ENCODE measurements around the gene ADRB1.

ADRB1 gene

DNA sequence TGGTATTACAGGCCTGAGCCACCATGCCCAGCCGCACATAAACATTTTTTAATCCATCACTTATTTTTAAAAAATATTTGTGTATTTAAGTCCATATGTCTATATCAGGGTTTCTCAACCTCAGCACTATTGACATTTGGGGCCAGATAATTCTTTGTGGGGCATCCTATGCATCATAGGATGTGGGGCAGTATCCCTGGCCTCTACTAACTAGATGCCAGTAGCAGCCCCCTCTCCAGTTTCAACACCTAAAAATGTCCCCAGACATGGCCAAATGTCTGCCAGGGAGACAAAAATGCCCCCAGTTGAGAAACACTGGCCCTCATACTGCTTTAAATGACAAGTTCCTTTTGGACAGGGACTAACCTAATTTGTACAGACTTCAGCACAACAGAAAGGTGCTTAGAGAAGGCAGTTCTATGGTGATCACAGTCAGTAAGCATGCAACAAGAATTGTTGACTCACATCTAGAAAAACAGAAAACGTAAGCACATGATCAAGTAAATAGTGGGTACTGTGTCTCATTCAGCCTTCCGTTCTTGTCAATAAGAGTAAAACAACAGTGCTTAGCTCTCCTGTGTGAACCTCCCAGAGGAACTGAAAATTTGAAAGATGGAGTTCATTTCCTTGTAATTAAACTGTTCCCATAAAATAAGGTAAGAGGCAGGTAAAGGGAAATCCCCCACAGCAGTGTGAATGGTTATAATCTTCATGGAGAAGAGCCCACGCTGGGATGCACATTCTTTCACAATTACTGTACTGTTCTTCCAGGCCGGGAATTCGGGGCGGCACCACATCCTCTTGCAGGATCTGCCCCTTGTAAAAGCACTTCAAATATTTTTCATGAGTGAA, 17.3 kb upstream of the ADRB1 start:
- no peak for DNase-seq

DNA sequence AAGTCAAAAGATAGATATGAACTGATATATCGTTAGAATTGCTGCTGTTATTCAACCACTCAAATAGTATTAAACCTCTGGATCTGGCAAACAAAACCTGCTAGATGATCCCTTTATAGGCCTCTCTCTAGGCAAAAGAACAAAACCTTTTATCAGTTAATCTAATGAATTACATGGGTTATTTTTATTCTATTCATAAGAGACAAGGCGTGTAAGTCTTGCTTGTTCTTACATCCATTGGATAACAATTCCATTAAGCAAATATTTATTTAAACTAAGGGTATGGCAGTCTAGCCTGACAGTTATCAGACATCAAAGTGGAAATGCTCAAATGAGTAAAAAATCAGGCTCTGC, 16.6 kb upstream of the ADRB1 start:
- no peak for DNase-seq

DNA sequence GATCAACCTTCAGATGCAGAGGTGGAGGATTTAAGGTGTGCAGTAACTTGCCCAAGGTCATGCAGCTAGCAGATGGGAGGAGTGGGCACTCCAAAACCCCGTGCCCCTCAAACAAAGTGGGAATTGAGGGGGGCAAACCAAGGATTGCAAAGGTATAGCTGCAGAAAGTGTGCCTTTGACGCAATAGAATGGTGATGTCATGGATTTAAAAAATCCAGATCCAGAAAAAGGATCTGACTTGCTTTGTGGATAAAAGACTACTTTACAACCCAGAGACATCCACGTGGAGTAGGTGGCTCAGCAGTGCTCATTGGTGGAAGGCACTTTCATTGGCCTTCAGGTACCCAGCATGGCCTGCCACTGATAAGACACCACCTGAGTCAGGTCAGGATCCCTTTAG, 15.7 kb upstream of the ADRB1 start:
- no peak for DNase-seq

DNA sequence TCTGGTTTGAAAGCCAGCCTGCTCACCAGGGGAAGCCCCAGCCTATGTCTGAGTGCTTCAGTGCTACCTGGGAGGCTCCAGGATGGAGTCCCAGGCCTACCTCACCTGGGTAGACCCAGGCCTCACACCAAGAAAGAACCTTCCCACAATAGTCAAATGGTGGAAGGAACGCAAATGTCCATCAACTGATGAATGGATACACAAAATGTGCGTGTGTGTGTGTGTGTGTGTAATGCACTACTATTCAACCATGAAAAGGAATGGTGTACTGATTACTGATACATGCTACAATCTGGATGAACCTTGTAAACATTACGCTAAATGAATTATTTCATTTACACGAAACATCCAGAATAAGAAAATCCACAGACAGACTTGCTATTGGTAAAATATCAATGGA, 15.2 kb upstream of the ADRB1 start:
- no peak for DNase-seq

DNA sequence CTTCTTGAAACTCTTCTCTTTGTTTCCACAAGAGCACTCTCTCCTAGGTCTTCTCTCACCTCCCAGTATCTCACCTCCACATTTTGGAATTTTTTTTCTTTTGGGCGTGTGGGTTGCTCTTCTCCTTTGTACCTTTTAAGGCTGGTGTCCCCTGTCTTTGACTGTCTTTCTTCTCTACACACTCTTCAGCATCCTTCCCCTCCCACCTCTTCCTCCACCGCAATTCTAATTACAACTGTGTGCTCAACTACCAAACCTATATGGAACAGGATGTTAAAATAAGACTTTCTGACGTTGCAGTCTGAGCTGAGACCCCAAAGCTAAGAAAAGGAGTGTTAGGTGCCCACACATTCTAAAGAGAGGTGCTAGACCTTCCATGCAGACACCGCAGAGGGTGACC, 14.0 kb upstream of the ADRB1 start:
- DNase-seq, result no peak

DNA sequence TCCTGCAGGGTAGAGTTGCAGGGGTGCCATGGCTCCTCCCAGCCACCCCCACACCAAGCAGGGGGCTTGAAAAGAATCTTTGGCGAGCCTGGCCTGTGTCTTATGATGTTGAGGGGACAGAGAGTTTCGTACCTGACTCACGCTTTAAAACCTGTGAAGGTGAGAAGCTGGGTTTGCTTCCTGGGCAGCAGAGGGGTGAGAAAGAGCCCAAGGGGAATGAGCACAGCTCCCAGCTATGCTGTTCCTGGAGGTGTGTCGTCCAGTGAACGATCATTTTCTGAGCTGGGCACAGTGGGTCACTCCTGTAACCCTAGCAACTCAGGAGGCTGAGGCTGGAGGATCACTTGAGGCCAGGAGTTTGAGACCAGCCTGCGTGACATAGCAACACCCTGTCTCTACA, 13.5 kb upstream of the ADRB1 start:
- DNase-seq, result no peak

DNA sequence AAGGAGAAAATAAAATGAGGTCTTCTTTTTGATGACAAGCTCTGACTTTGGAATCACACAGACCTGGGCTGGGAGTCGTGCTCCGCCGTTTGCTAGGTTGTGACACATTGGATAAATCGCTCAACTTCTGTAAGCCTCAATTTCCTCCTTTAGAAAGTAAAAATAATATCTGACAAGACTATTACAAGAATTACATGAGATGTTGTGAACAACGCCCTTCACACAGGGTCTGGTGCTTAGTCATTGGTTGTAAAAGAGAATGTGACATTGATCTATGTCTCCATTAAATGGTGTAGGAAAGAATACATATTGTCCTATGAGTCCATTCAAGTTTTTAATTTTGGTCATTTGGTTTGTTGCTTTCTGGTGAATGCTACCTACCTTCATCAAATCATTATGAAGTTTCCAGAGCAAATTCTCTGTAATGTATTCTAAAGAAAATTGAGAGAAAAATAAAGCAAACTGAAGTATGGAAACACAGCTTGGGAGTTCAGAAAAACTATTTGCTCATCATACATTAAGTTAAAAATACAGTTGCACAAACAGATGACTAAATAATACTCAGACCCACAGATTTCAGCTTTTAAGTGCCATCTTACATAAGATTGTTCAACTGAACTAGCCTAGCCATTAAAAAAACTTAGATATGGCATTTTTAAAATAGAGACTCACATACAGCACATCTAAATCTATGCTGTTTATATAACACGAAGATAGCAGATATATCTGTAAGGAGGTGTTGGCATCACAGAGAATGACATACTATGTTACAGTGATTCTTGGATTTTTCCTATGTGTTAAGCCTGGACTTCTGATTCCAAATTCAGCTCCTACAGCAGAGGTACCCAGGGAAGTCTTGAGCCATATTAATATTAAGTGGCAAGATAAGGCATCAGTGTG, 12.3 kb upstream of the ADRB1 start:
- DNase-seq, result no peak

DNA sequence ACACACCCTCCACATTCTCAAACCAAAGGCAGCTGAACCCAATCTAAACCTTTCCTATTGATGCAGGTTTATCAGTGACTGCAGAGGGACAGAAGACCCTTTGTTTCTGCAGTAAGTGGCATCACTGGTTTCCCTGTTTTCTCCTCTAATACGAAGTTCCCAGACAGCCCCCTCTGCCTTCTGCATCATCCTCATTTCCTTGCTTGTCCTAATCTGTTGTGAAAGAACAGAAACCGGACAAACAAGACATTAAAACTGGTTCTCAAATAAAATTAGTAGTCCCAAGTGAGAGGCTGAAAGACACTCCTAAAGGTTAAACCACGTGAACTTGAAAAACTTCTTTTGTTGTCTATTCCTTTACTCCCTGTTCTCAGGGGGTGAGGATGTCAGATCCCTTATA, 10.1 kb upstream of the ADRB1 start:
- DNase-seq, result no peak

DNA sequence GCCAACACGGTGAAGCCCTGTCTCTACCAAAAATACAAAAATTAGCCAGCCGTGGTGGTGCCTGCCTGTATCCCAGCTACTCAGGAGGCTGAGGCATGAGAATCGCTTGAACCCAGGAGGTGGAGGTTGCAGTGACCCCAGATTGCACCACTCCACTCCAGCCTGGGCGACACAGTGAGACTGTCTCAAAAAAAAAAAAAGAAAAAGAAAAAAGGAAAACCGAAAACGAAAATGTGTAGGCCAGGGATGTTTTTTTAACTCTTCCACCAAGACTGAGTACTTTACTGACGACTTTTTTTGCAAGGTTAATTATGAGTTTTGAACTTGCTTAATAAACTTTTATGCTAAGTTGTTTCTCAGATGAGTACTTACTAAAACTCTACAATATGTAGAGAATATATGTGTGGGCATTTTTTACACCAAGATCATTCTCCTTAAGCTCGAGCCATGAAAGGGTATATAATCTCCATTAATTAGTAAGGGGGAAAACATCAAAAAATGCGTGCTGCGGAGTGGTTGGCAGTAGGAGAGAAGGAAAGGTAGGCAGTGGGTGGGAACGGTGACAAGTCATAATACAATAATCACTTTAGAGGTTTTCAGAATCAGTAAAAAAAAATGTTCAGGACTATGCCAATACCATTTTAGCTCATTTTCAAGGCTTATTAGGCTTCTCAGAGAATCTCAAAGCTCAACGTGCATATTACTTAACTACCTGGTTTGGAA, 8.6 kb upstream of the ADRB1 start:
- DNase-seq, result no peak

DNA sequence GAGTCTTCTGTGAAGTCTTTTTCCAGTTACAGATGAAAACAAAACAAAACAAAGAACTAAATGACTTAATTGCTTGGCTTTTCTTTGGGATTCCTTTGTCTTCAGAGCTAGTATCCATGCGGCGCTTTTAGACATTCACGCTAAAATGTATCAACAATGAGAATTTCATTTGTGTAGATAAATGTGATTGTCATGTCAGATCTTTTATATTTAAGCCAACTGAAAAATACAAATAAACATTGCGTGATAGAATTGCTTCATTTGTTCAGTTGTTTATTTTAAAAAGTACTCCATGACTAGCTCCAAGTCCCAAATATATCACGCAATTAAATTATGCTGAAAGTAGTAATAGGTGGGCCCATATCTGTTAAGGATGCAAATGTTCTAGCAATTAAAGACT, 7.9 kb upstream of the ADRB1 start:
- no peak for DNase-seq

DNA sequence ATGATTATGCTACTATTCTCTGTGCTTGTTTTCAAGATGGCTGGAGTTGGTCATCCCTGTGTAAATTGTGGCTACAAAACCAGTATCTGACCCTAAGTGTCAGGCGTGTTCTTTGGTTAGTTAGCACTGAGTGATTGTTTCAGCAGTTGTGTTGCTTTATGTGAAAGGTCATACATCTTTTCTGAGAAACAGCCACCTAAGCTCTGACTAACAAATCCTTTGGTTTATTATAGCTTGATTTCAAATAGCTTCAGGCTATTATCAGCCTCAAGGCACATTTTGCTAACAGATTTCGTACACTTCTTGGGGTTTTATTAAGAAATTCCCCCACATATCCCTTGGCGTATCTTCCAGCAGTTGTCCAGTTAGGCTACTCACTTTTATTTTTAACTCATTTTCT, 4.8 kb upstream of the ADRB1 start:
- DNase-seq, result no peak

DNA sequence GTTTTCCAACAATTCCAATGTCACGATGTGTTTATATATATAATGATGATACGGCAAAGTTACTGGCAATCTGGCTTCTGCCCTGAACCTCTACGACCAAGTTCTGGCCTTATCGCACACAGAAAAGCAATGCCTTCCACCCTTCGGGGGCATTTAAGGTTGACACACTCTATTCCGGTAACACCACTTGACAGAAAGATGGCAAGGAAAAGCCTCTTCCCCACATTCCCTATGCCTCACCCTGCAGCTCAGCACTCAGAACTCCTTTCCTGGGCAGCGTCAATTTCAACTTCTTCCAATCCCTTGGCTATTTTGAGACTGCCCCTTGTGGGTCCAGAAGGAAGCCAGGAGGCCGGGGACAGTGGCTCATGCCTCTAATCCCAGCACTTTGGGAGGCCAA, 2.5 kb upstream of the ADRB1 start:
- no peak for DNase-seq

DNA sequence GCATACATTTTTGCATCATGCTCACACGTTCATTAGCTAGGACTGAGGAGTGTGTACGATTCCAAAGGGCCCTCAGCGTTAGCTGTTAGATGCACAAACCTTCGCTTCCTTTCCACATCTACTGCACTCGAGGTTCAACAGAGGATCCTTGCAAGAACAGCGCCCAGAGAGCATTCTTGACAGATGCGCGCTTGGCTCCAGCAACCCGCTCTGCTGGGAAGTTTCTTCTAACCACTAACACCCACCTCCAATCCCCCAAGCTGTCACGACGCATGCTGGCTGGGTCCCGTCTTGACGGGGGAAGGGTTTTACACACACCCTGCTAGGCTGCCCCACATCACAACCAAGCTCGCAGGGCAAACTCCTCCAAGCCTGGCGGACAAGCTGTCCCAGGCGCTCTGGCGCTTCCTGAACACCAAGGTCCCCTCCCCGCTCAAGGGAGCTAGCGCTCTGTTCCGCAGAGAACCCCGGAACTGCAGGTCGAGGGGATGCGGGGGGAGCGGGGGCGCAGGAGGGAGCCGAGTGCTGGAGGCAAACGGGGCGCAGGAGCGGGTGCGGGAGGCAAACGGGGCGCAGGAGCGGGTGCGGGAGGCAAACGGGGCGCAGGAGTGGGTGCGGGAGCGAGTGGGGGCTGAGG, 653 bp upstream of the ADRB1 start:
- no peak for DNase-seq

DNA sequence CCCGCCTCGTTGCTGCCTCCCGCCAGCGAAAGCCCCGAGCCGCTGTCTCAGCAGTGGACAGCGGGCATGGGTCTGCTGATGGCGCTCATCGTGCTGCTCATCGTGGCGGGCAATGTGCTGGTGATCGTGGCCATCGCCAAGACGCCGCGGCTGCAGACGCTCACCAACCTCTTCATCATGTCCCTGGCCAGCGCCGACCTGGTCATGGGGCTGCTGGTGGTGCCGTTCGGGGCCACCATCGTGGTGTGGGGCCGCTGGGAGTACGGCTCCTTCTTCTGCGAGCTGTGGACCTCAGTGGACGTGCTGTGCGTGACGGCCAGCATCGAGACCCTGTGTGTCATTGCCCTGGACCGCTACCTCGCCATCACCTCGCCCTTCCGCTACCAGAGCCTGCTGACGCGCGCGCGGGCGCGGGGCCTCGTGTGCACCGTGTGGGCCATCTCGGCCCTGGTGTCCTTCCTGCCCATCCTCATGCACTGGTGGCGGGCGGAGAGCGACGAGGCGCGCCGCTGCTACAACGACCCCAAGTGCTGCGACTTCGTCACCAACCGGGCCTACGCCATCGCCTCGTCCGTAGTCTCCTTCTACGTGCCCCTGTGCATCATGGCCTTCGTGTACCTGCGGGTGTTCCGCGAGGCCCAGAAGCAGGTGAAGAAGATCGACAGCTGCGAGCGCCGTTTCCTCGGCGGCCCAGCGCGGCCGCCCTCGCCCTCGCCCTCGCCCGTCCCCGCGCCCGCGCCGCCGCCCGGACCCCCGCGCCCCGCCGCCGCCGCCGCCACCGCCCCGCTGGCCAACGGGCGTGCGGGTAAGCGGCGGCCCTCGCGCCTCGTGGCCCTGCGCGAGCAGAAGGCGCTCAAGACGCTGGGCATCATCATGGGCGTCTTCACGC, 825 bp downstream of the ADRB1 start:
- no peak for DNase-seq

DNA sequence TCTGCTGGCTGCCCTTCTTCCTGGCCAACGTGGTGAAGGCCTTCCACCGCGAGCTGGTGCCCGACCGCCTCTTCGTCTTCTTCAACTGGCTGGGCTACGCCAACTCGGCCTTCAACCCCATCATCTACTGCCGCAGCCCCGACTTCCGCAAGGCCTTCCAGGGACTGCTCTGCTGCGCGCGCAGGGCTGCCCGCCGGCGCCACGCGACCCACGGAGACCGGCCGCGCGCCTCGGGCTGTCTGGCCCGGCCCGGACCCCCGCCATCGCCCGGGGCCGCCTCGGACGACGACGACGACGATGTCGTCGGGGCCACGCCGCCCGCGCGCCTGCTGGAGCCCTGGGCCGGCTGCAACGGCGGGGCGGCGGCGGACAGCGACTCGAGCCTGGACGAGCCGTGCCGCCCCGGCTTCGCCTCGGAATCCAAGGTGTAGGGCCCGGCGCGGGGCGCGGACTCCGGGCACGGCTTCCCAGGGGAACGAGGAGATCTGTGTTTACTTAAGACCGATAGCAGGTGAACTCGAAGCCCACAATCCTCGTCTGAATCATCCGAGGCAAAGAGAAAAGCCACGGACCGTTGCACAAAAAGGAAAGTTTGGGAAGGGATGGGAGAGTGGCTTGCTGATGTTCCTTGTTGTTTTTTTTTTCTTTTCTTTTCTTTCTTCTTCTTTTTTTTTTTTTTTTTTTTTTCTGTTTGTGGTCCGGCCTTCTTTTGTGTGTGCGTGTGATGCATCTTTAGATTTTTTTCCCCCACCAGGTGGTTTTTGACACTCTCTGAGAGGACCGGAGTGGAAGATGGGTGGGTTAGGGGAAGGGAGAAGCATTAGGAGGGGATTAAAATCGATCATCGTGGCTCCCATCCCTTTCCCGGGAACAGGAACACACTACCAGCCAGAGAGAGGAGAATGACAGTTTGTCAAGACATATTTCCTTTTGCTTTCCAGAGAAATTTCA, 1.7 kb downstream of the ADRB1 start:
- DNase-seq, result no peak

DNA sequence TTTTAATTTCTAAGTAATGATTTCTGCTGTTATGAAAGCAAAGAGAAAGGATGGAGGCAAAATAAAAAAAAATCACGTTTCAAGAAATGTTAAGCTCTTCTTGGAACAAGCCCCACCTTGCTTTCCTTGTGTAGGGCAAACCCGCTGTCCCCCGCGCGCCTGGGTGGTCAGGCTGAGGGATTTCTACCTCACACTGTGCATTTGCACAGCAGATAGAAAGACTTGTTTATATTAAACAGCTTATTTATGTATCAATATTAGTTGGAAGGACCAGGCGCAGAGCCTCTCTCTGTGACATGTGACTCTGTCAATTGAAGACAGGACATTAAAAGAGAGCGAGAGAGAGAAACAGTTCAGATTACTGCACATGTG, 2.4 kb downstream of the ADRB1 start:
- no peak for DNase-seq

DNA sequence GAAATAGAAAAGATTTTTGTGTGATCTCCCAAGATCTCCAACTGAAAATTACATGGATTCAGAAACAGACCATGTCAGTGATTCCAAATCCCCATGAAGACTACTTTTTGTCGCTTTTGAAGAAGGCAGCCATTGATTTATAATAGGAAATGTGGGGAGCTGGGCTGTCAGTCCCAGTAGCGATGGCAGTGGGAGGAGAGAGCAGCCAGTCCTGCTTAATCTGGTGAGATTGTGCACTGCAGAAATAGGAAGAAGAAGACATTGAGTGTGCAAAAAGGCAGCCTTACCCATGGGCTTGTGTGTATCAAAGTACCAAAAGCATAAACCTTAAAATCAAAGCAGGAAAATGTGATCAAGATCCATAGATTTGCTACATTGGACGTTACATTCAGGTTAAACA, 4.8 kb downstream of the ADRB1 start:
- no peak for DNase-seq

DNA sequence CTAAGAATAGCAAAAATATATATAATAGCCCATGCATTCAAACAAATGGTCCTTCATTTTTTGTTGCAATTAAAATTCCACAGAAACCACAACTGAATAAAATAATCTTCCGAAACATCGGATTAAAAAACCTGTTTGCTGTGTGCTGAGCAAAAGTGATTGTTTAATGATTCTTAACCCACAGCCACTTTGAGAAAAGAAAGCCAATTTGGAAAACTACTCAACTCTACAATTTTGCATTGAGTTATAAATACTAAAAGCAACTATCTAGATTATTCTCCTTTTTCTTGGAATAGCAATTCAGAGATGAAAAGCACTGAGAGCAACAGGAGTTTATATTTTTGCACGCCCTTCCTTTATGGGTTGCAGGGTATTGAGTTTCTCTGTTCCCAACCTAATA, 8.0 kb downstream of the ADRB1 start:
- no peak for DNase-seq

DNA sequence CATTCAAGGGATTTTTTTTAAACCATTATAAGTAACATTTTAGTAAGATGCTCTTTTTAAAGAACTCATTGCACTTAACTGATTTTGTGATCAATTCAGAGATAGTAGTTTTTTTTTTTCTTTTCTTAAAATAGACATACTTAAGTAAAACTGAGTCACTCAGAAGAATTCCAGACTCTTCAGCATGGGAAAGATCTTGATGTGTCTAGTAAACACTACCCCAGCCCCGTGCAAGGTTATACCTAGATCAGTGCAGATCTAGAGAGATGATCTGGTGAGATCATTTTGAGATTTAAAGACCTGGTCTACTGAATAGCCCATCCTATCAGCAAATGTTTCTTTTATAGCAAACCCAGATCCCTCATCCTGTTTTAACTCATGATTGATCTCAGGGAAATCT, 8.6 kb downstream of the ADRB1 start:
- no peak for DNase-seq

DNA sequence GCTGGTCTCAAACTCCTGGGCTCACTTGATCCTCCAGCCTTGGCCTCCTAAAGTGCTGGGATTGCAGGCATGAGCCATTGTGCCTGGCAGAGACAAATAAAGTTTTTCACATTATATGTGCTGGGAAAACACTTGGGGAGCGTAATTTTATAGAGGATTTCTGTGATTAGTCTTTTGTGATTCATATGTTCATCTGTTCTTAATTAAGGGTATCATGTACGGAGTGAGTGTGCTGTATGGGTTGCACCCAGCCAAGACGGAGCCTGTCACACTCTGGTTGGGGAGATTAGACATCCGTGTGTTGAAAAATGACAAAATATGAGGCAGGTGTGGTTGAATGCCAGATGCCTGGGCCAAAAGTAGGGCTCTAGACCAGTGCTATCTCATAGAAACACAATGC, 10.3 kb downstream of the ADRB1 start:
- DNase-seq, result no peak

DNA sequence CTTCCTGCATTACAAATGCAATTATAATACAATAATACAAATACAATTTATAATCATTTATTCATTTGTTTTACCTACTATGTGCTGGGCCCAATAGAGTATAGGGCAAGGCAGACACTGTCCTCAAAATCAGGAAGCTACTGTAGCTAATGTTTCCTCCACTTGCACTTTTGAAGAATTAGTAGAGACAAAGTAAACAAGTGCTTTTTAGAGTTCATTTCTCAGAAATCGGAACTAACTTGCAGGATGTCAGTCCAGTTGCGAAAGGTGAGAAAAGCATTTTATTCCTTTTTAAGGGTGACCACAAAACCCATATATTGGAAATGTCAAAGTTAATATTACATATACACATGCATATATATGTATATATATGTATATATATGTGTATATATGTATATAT, 14.2 kb downstream of the ADRB1 start:
- DNase-seq, result no peak

All from cortex of kidney (tissue), 1 donor.